GM19455 (cell line): Measurements from ENCODE around the gene HNRNPA3.
A peak's percentile ranks its signal among the peaks of the same experiment; 100 is the strongest.
"Not testable (repeated sequence)": the region's sequence is repeated elsewhere in the genome, so short reads cannot be mapped to it uniquely, and the experiment has no call there.

Source experiments
- ATAC-seq: cut with Tn5 transposase; IDR thresholded peaks from one replicate; pipeline ENCODE4 v1.9.1; 2021; ENCODE audit not compliant: unreplicated experiment

HNRNPA3 gene

DNA sequence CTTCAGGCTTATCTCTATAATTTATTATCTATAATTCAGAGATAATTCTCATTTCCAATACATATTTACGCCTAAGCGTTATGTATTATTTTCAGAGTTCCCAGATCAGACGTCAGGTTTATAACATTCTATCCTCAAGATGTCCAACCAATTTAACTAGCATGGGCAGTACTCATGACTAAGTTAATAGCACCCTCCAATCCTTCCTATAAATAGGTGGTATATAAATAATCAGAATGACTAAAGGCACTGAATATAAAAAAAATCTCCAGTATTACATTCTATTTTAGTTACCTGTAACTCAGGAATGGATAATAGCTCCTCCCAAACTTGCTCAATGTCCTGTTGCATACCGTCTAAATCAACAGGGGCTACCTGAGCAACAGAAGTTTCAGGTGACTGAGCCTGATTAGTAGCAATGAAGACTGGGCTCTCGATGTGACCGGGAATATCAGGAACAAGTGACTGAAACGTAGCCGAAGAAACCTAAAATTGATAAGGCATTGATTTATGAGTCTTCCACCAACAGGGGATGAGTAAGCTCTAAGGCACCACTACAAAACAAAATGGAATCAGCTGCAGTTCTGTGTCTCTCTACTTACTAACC is 19.6 kb downstream of the HNRNPA3 start:
- no peak for ATAC-seq

DNA sequence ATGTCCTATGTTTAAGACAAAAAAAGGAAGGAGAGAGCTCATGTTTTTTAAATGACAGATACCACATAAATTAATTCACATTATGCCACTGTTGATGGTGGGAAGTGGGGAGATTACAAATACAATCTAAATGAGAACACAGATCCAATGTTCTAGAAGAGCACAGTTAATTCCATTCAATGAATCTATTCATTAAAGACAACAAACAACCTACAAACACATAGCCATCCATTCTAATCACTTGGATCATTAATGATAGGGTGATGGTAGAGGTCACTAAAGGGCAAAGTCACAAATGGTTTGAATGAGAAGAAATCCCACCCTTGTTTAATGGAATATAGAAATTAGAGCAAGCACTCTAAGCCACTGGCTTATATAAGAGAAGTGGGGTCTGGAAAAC is 21.7 kb downstream of the HNRNPA3 start:
- no peak for ATAC-seq

GRCh38 chr2:177235855-177236437 is 23.4 kb downstream of the HNRNPA3 start:
- ATAC-seq: no peak

GRCh38 chr2:177237932-177238331 is 25.3 kb downstream of the HNRNPA3 start:
- no peak for ATAC-seq

GRCh38 chr2:177239053-177239452 is 26.5 kb downstream of the HNRNPA3 start:
- no peak for ATAC-seq

DNA sequence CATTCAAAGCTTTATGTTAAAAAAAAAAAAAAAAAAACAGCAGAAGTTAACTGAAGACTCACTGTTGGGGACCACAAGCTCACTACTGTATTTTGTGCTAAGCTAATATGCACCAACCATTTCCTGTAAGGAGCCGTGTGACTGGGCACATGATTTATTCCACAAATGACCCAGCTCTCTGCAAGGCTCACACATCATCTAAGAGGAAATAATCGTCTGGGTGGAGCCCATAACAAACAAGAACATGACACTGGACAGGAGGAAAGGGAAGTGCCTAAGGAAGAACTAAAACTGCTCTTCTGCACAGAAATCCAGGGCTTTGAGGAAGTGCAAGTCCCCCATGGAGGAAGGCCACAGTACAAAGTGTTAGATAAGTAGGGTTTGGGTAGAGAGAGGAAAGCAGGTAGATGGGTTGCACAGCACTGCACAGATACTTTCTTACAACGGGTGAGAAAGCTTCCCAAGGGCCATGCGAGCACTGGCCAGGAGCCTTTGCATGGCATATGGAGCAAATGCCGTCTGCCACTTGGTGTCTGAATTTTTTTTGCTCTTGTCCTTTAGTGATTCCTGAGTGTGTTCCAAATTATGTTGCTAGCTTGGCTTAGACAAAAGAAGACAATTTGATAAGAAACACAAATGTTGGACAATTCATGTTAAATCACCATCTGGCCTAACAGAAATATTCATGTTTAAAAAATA is 27.5 kb downstream of the HNRNPA3 start:
- ATAC-seq: peak; percentile 46

GRCh38 chr2:177241711-177242120 is 29.1 kb downstream of the HNRNPA3 start:
- no peak for ATAC-seq

GRCh38 chr2:177242121-177242987 is 29.8 kb downstream of the HNRNPA3 start:
- ATAC-seq: no peak

DNA sequence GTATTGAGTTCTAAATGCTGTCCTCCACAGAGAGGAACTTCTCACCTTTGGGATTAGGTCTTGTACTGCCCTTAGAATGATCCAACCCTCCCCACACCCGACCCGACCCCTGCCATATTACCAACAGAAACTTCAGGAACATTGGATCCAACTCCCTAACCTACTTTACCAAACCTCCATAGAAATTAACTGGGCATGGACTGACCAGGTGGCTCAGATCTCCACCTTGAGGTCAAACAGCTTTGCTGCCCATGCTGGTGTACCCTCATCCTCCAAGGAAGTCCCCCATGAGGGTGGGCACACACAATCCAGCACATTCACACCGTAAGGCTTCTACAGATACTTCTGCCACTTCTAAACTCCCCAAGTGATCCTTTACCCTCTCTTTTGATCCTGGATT is 30.5 kb downstream of the HNRNPA3 start:
- no peak for ATAC-seq

GRCh38 chr2:177243476-177243875 is 30.9 kb downstream of the HNRNPA3 start:
- ATAC-seq: no peak

- ATAC-seq: no peak
Observed at GRCh38 chr2:177244244-177244771, 31.7 kb downstream of the HNRNPA3 start.

DNA sequence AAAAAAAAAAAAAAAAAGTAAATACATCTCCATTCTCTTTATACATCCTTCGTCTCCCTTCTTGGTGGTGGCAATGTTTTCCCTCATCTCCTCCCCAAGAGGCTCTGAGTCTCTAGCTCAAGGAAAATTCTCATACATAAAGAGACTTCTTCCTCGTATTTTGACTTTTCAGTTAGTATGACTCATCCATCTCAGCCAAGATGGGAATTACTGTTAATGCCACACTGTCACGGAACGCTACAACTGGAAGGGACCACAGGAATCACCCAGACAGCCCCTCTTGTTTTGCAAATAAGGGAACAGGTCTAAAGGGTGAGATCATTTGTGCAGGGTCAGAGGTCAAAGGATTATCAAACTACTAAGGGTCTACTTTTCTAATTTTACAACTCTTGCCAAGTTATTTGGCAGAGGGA is 32.4 kb downstream of the HNRNPA3 start:
- ATAC-seq: no peak

GRCh38 chr2:177246000-177246399 is 33.4 kb downstream of the HNRNPA3 start:
- ATAC-seq: no peak

- not testable (repeated sequence) for ATAC-seq
Observed at GRCh38 chr2:177246523-177247030, 34.0 kb downstream of the HNRNPA3 start.

GRCh38 chr2:177247693-177248262 is 35.2 kb downstream of the HNRNPA3 start:
- no peak for ATAC-seq

GRCh38 chr2:177249038-177249437 is 36.4 kb downstream of the HNRNPA3 start:
- no peak for ATAC-seq

GRCh38 chr2:177250461-177250860 is 37.9 kb downstream of the HNRNPA3 start:
- ATAC-seq: no peak

DNA sequence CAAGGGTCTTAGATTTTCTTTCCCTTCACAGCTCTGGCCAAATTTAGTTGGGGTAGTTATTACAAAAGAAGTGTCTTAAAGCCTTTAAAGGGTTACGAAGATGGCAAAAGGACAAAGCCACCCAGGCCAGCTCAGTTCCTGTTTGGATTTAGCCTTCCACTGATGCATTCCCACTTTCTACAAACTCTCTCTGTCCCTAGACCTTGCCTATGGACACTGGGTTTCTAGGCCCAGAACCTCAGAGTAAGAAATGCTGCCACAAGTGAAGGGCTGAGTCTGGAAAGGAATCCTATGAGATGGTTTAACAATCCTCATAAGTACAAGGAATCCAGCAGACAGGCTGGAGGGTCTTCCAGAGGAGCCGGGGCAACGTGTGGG is 38.6 kb downstream of the HNRNPA3 start:
- ATAC-seq: no peak

GRCh38 chr2:177252808-177253531 is 40.4 kb downstream of the HNRNPA3 start:
- ATAC-seq: no peak

GRCh38 chr2:177253704-177254103 is 41.1 kb downstream of the HNRNPA3 start:
- no peak for ATAC-seq
